ENCODE measurements around the gene FAM110D.

DNA sequence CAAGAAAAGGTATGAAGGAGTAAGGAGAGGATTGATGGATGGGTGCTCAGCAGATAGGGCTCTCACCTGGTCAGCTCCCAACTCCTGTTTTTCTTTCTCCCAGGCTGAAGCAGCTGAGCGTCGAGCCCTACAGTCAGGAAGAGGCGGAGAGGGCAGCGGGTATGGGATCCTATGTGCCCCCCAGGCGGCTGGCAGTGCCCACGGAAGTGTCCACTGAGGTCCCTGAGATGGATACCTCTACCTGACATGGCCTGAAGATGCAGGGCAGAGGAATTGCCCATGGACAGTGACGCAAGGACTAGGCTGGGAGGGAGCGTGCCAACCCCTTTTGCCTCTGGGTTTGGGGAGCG is 11.6 kb downstream of the FAM110D start:
- TF ChIP-seq POLR2A (IDR thresholded peaks at IDR 0.05; ENCODE audit: low read depth, low read length) = no peak
- TF ChIP-seq, protein P1, sequence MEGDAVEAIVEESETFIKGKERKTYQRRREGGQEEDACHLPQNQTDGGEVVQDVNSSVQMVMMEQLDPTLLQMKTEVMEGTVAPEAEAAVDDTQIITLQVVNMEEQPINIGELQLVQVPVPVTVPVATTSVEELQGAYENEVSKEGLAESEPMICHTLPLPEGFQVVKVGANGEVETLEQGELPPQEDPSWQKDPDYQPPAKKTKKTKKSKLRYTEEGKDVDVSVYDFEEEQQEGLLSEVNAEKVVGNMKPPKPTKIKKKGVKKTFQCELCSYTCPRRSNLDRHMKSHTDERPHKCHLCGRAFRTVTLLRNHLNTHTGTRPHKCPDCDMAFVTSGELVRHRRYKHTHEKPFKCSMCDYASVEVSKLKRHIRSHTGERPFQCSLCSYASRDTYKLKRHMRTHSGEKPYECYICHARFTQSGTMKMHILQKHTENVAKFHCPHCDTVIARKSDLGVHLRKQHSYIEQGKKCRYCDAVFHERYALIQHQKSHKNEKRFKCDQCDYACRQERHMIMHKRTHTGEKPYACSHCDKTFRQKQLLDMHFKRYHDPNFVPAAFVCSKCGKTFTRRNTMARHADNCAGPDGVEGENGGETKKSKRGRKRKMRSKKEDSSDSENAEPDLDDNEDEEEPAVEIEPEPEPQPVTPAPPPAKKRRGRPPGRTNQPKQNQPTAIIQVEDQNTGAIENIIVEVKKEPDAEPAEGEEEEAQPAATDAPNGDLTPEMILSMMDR (IDR thresholded peaks at IDR 0.05; ENCODE audit: extremely low read depth in 1 of 2, insufficient read depth in 1 of 2, low read depth in 1 of 2, low read length in 2 of 2) = no peak
- no peak for TF ChIP-seq JUN (IDR thresholded peaks at IDR 0.05; ENCODE audit: borderline replicate concordance, insufficient read depth, insufficient read length, low read depth)
- no peak for TF ChIP-seq GATA2 (IDR thresholded peaks at IDR 0.05; ENCODE audit: insufficient read depth, insufficient read length, low read depth, low read length)
- no peak for TF ChIP-seq POLR2AphosphoS5 (IDR thresholded peaks at IDR 0.05; ENCODE audit: insufficient read depth, low read depth, low read length)

Measured in endothelial cell of umbilical vein (primary cell).